GM21529 (cell line): Measurements from ENCODE around the gene CBX7.

ENCODE experiments used
- ATAC-seq: cut with Tn5 transposase; IDR thresholded peaks from one replicate; pipeline ENCODE4 v1.9.1; 2021; ENCODE audit not compliant: unreplicated experiment

CBX7 gene

GRCh38 chr22:39128508-39128907 is 24.0 kb downstream of the CBX7 start:
- no peak for ATAC-seq

- no peak for ATAC-seq
Measured at GRCh38 chr22:39125622-39126021, 26.9 kb downstream of the CBX7 start.

GRCh38 chr22:39123751-39124581 is 28.5 kb downstream of the CBX7 start:
- ATAC-seq, result no peak

GRCh38 chr22:39122772-39123470 is 29.6 kb downstream of the CBX7 start:
- no peak for ATAC-seq

GRCh38 chr22:39120983-39121382 is 31.5 kb downstream of the CBX7 start:
- no peak for ATAC-seq

GRCh38 chr22:39117585-39118191 is 34.8 kb downstream of the CBX7 start:
- no peak for ATAC-seq

GRCh38 chr22:39115977-39116621 is 36.4 kb downstream of the CBX7 start:
- ATAC-seq, result no peak

GRCh38 chr22:39115570-39115969 is 36.9 kb downstream of the CBX7 start:
- no peak for ATAC-seq

GRCh38 chr22:39114112-39114511 is 38.4 kb downstream of the CBX7 start:
- ATAC-seq, result no peak

DNA sequence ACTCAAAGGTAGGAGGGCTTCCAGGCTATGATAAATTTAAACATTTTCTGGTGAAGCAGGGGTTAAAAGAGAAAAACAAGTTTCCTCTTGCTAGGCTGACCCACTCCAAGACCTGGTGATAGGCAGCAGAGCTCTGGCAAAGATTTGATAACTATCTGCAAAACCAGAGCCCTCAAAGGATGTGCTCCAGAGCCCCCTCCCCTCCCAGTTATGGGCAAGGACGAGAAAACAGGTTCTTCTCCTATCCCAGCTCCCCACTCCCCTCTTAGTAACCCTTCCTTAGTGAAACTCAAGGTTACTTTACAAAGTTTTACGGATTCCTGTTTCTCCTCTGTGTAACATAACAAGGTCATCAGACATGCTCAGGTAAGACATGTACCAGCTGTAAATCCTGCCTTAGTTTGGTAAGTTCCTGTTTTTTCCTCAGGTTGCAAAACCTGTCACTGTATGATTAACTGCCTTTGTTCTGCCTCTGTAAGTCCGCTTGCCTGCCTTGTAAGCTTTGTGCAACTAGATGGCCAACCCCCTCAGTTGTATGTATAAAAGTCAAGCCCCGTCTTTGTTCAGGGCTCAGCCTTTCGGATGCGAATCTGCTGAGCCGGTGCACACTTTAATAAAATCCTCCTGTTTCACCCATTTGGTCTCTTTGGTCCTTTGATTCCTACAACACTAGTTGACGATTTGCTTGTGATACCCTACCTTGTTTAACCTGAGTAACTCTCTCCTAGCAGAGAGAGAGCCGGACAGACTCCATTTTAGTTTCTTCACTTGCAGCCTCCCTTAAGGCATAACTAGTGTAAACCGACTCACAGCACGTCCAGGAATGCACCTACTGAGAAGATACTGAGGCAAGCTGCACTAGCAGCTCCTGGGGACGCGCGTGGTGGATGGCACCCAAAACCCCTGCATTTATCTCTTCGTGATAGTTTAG is 41.6 kb downstream of the CBX7 start:
- no peak for ATAC-seq

- ATAC-seq, result no peak
Measured at GRCh38 chr22:39109361-39109760, 43.1 kb downstream of the CBX7 start.

GRCh38 chr22:39108487-39108886 is 44.0 kb downstream of the CBX7 start:
- ATAC-seq, result no peak

DNA sequence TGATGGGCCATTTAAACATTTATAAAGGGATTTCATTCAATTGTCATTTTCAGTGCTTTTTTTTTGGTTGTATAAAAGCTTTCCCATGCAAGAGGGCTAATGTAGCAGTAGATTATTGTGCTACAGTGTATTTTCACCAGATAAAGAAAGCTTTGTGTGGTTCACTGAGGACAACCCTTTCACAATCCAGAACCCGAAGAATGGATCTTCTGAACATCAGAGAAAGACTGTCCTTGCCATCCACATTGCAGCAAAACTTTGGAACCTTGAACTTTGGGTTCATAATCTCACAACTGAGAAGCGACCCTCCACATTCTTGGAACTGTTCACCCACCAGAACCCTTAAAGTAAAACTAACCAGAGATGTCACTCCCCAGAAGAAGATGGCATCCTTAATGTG is 46.2 kb downstream of the CBX7 start:
- ATAC-seq, result no peak

GRCh38 chr22:39103431-39103830 is 49.0 kb downstream of the CBX7 start:
- ATAC-seq, result no peak

DNA sequence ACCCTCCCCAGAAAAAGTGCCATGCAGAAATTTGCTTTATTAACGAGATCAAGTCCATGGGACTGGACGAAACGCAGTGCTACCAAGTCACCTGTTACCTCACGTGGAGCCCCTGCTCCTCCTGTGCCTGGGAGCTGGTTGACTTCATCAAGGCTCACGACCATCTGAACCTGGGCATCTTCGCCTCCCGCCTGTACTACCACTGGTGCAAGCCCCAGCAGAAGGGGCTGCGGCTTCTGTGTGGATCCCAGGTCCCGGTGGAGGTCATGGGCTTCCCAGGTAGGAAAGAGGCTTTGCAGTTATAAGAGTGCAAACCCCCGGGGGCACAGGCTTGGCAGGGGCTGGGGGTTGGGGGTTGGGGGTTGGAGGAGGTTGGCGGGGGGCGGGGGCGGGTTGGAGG is 51.3 kb downstream of the CBX7 start:
- no peak for ATAC-seq

- ATAC-seq, result no peak
Measured at GRCh38 chr22:39098576-39098975, 53.9 kb downstream of the CBX7 start.

DNA sequence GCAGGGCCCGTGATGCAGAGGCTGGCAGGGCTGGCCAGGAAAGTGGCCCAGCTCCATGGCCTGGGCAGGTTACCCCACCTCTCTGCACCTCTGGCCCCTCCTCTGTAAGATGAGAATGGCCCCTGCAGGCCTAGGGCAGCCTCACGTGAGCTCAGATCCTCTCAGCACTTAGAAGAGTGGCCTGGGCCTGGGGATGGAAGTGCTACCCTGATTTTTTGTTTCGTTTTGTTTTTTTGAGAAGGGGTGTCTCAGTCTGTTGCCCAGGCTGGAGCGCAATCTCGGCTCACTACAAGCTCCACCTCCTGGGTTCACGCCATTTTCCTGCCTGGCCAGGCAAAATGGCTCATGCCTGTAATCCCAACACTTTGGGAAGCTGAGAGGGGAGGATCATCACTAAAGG is 54.5 kb downstream of the CBX7 start:
- no peak for ATAC-seq

DNA sequence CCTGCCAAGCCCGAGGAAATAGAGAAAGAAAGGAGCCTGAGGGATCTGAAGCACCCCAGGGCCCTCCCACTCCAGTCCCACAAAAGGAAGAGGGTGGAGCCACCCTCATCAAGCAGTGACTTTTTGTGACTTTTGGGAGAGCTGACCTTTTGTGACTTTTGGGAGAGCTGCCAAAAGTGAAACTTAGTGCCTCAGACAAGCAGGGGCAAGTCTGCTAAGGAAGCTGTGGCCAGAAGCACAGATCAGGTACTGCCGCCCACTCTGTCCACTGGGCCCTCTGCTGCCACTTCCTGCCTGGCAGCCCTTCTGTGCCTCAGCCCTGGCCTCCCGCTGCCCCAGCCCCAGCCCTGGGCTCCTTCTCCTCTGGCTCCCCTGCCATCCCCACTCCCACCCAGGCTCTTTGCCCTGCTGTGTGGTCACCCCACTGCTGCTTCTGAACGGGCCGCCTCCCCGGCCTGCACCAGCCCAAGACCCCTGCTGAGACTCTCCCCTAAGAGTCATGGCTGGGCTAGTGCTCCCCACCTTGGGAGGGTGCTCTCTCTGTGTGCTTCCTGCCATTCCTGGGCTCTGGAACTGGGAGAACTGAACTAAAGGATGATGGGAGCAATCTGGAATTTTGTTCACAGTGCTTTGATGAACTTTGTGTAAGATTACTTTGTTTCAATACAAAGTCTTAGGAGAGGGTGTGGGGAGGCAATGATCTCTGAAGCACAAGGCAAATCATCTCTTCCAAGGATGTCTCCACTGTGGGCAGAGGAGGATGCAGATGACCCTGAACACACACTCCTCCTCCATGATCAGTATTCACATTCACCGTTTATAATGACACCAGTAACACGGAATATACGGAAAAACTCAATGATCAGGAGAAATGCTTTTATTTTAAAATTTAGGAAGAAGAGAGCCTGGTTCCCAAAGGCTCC is 55.1 kb downstream of the CBX7 start, which contains the start of gene APOBEC3H:
TSS of gene APOBEC3H (plus strand) at position 147 of the 923 bp plus-strand sequence. CDS start 3,035 bp downstream, outside the sequence.
- ATAC-seq, result no peak

- no peak for ATAC-seq
Measured at GRCh38 chr22:39095971-39096370, 56.5 kb downstream of the CBX7 start.
